K562 (cell line): ENCODE results near the gene PKLR. TPM values are rescaled to one million over a fixed set of nuclear protein-coding genes. Genes with fewer than 3 reads are reported as not detected.

Experiments
- ASH1L ChIP-seq: fragments of 450-650 bp; IDR thresholded peaks from 2 replicates; pipeline ENCODE4 v1.6.1; 2018; ENCODE audit warnings: borderline replicate concordance, mild to moderate bottlenecking, low read depth; ENCODE audit not compliant: partially characterized antibody
- BDP1 ChIP-seq: IDR thresholded peaks from 3 replicates; pipeline ENCODE4 v1.6.1; 2011; ENCODE audit not compliant: insufficient read length, insufficient read depth
- CEBPG ChIP-seq, 3 experiments: fragments of 200-800 bp in 1 of 3; sonication (Bioruptor generic) in 1 of 3; sonication (generic) in 1 of 3; formaldehyde crosslinking in 1 of 3; IDR thresholded peaks in 2 of 3; conservative IDR thresholded peaks in 1 of 3; 2 replicates each; pipeline versions ENCODE4 v1.6.1 to v1.8.0; 2016 to 2022; ENCODE audit warnings: missing compliant biosample characterization in 2 of 3, missing genetic modification characterization in 2 of 3, mild to moderate bottlenecking in 1 of 3, missing genetic modification reagents in 1 of 3
- COPS2 ChIP-seq: fragments of 450-650 bp; conservative IDR thresholded peaks from 2 replicates; pipeline ENCODE4 v1.6.1; 2016; ENCODE audit warnings: mild to moderate bottlenecking, moderate library complexity
- CREB1 ChIP-seq, 2 experiments: sonication (generic) in 1 of 2; formaldehyde crosslinking in 1 of 2; IDR thresholded peaks; 2 replicates each; pipeline versions ENCODE4 v1.6.1 to v1.8.0; 2012 to 2022; ENCODE audit warnings: inconsistent platforms in 1 of 2, mild to moderate bottlenecking in 1 of 2, missing genetic modification reagents in 1 of 2, moderate library complexity in 1 of 2
- CSDE1 ChIP-seq, 2 experiments: fragments of 450-650 bp; IDR thresholded peaks; 2 replicates each; pipeline ENCODE4 v1.6.1; 2016; ENCODE audit warnings: mild to moderate bottlenecking in 1 of 2
- EGR1 ChIP-seq: fragments of 450-650 bp; conservative IDR thresholded peaks from 2 replicates; pipeline ENCODE4 v1.6.1; 2017; ENCODE audit warnings: mild to moderate bottlenecking
- ELF2 ChIP-seq: fragments of 250-450 bp; sonication (Bioruptor Pico); IDR thresholded peaks from 2 replicates; pipeline ENCODE4 v1.5.0; 2021; ENCODE audit warnings: mild to moderate bottlenecking
- EWSR1 ChIP-seq: fragments of 450-650 bp; IDR thresholded peaks from 2 replicates; pipeline ENCODE4 v1.6.1; 2018; ENCODE audit warnings: borderline replicate concordance, mild to moderate bottlenecking, low read depth, moderate library complexity; ENCODE audit not compliant: partially characterized antibody
- FOXP1 ChIP-seq: sonication (generic); formaldehyde crosslinking; IDR thresholded peaks from 2 replicates; pipeline ENCODE4 v1.8.0; 2022; ENCODE audit warnings: mild to moderate bottlenecking, missing genetic modification reagents
- MED1 ChIP-seq: sonication (generic); formaldehyde crosslinking; IDR thresholded peaks from 2 replicates; pipeline ENCODE4 v1.8.1; 2023; ENCODE audit warnings: missing genetic modification reagents, borderline replicate concordance
- NR2F6 ChIP-seq: fragments of 450-650 bp; formaldehyde crosslinking; IDR thresholded peaks from 2 replicates; pipeline ENCODE4 v1.4.0; 2020; ENCODE audit warnings: mild to moderate bottlenecking
- POU5F1 ChIP-seq: fragments of 150-350 bp; IDR thresholded peaks from 2 replicates; pipeline ENCODE4 v1.6.1; 2014; ENCODE audit warnings: borderline replicate concordance, low read length, low read depth, mild to moderate bottlenecking; ENCODE audit not compliant: partially characterized antibody
- RBM25 ChIP-seq: fragments of 200-400 bp; formaldehyde crosslinking; IDR thresholded peaks from 2 replicates; pipeline ENCODE4 v1.6.1; 2018; ENCODE audit warnings: low read length, low read depth, moderate library complexity; ENCODE audit not compliant: severe bottlenecking
- RUNX1 ChIP-seq: sonication (generic); IDR thresholded peaks from 2 replicates; pipeline ENCODE4 v1.6.1; 2016; ENCODE audit warnings: antibody characterized with exemption, low read depth
- ZFP36 ChIP-seq: fragments of 150-350 bp; IDR thresholded peaks from 2 replicates; pipeline ENCODE4 v1.6.1; 2018; ENCODE audit warnings: low read length, low read depth; ENCODE audit not compliant: partially characterized antibody
- ZNF212 ChIP-seq: fragments of 450-650 bp; formaldehyde crosslinking; IDR thresholded peaks from 2 replicates; pipeline ENCODE4 v1.4.0; 2020; ENCODE audit warnings: mild to moderate bottlenecking
- ZNF311 ChIP-seq: fragments of 250-450 bp; sonication (Bioruptor Pico); IDR thresholded peaks from 2 replicates; pipeline ENCODE4 v1.4.0; 2020; ENCODE audit warnings: mild to moderate bottlenecking, moderate library complexity
- ZNF354B ChIP-seq: fragments of 250-450 bp; sonication (Bioruptor Pico); IDR thresholded peaks from 2 replicates; pipeline ENCODE4 v1.4.0; 2020
- ZNF507 ChIP-seq: conservative IDR thresholded peaks from 2 replicates; pipeline ENCODE4 v1.6.1; 2017; ENCODE audit warnings: missing genetic modification characterization, missing compliant biosample characterization
- ZNF785 ChIP-seq: fragments of 250-450 bp; sonication (Bioruptor Pico); IDR thresholded peaks from 2 replicates; pipeline ENCODE4 v1.4.0; 2020; ENCODE audit warnings: mild to moderate bottlenecking
- ZNF830 ChIP-seq: fragments of 250-450 bp; sonication (Bioruptor Pico); IDR thresholded peaks from 2 replicates; pipeline ENCODE4 v1.5.0; 2021; ENCODE audit warnings: mild to moderate bottlenecking
- polyA plus RNA-seq, 8 experiments: library from polyadenylated mRNA; depleted of rRNA in 4 of 8; stranded (reverse) in 5 of 8; unstranded in 3 of 8; fragments of >200 nt; fragmentation: Nextera tagmentation in 2 of 8; fragmentation: Illumina TruSeq in 1 of 8; extraction: Ambion mirVana in 2 of 8; extraction: Trizol in 1 of 8; gene quantifications; 2 replicates each; pipeline versions ENCODE4 v1.2.1 to v1.2.3, GENCODE V29; 2011 to 2014; ENCODE audit warnings: inconsistent platforms in 1 of 8, missing spikeins in 1 of 8
- total RNA-seq, 7 experiments: library from RNA; depleted of rRNA in 6 of 7; stranded (reverse); fragments of >200 nt in 6 of 7; fragmentation: Illumina TruSeq in 2 of 7; extraction: Trizol in 2 of 7; gene quantifications; 2 replicates each; pipeline versions ENCODE4 v1.2.1 to v1.2.3, GENCODE V29; 2011 to 2021; ENCODE audit warnings: low replicate concordance in 1 of 7
- TF ChIP-seq, protein P1 (sequence below): fragments of 450-650 bp; IDR thresholded peaks from 2 replicates; pipeline ENCODE4 v1.6.1; 2016; ENCODE audit warnings: low read depth

Gene PKLR
- total and polyA plus RNA-seq, 9 of the 15 experiments (the other 6 are each of a cell fraction or from before 2014, with no cell fraction given), result 10.7 to 78.4 (median 38.2) TPM

DNA sequence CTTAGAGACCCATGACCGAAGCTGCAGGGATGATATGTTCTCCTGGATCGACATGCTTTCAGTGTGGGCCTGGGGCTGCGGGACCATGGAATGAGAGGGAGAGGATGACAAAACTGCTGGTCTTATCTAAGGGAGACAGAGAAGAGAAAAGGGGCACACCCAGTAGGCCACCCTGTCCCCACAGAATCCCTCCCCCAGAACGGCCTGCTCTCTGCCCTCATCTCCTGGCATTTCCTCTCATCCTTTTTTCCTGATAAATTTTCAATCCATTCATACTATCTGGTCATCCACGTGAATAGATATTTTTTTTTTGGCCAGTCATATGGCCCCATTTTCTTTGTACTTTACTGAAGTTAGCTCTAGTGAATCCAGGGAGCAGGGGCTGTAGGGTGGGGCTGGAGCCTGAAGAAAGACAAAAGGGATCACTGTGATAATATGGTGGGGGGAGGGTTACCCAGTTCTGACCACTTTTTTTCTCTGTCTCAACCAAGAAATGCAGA is at the start of gene PKLR (continued):
- no peak for TF ChIP-seq ZNF507 (tag)
- no peak for TF ChIP-seq ZNF785
- no peak for TF ChIP-seq NR2F6 (CRISPR knock-in tag)
- TF ChIP-seq RBM25, result no peak
- TF ChIP-seq ZNF354B, result no peak
- no peak for TF ChIP-seq EGR1
- no peak for TF ChIP-seq POU5F1
- TF ChIP-seq COPS2, result no peak
- no peak for TF ChIP-seq ASH1L
- TF ChIP-seq, protein P1, sequence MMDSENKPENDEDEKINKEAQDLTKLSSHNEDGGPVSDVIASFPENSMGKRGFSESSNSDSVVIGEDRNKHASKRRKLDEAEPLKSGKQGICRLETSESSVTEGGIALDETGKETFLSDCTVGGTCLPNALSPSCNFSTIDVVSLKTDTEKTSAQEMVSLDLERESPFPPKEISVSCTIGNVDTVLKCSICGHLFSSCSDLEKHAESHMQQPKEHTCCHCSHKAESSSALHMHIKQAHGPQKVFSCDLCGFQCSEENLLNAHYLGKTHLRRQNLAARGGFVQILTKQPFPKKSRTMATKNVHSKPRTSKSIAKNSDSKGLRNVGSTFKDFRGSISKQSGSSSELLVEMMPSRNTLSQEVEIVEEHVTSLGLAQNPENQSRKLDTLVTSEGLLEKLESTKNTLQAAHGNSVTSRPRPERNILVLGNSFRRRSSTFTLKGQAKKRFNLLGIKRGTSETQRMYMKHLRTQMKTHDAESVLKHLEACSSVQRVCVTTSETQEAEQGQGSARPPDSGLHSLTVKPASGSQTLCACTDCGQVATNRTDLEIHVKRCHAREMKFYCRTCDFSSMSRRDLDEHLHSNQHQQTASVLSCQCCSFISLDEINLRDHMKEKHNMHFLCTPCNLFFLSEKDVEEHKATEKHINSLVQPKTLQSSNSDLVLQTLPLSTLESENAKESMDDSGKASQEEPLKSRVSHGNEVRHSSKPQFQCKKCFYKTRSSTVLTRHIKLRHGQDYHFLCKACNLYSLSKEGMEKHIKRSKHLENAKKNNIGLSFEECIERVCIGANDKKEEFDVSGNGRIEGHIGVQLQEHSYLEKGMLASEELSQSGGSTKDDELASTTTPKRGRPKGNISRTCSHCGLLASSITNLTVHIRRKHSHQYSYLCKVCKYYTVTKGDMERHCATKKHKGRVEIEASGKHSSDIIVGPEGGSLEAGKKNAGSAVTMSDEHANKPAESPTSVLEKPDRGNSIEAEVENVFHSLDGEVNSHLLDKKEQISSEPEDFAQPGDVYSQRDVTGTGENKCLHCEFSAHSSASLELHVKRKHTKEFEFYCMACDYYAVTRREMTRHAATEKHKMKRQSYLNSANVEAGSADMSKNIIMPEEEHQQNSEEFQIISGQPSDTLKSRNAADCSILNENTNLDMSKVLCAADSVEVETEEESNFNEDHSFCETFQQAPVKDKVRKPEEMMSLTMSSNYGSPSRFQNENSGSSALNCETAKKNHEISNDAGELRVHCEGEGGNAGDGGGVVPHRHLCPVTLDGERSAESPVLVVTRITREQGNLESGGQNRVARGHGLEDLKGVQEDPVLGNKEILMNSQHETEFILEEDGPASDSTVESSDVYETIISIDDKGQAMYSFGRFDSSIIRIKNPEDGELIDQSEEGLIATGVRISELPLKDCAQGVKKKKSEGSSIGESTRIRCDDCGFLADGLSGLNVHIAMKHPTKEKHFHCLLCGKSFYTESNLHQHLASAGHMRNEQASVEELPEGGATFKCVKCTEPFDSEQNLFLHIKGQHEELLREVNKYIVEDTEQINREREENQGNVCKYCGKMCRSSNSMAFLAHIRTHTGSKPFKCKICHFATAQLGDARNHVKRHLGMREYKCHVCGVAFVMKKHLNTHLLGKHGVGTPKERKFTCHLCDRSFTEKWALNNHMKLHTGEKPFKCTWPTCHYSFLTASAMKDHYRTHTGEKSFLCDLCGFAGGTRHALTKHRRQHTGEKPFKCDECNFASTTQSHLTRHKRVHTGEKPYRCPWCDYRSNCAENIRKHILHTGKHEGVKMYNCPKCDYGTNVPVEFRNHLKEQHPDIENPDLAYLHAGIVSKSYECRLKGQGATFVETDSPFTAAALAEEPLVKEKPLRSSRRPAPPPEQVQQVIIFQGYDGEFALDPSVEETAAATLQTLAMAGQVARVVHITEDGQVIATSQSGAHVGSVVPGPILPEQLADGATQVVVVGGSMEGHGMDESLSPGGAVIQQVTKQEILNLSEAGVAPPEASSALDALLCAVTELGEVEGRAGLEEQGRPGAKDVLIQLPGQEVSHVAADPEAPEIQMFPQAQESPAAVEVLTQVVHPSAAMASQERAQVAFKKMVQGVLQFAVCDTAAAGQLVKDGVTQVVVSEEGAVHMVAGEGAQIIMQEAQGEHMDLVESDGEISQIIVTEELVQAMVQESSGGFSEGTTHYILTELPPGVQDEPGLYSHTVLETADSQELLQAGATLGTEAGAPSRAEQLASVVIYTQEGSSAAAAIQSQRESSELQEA, result no peak
- TF ChIP-seq ZFP36, result no peak
- TF ChIP-seq EWSR1, result no peak
- TF ChIP-seq FOXP1 (CRISPR knock-in tag), result no peak
- TF ChIP-seq ZNF311, result no peak
- no peak for TF ChIP-seq CSDE1 (IDR thresholded peaks at IDR 0.05)
- no peak for TF ChIP-seq RUNX1
- no peak for TF ChIP-seq CEBPG (CRISPR knock-in tag; IDR thresholded peaks at IDR 0.05)
- TF ChIP-seq CEBPG (tag; conservative IDR thresholded peaks at IDR 0.05 in 1 of 2, IDR thresholded peaks at IDR 0.05 in 1 of 2), result no peak
- no peak for TF ChIP-seq ZNF830
- no peak for TF ChIP-seq ZNF212 (CRISPR knock-in tag)
- TF ChIP-seq MED1, result no peak
- TF ChIP-seq BDP1, result no peak
- no peak for TF ChIP-seq CREB1 (IDR thresholded peaks at IDR 0.05)
- no peak for TF ChIP-seq CREB1 (CRISPR knock-in tag; IDR thresholded peaks at IDR 0.05)
- TF ChIP-seq ELF2 (CRISPR knock-in tag), result no peak
